Keratinocyte (primary cell): ENCODE results near the gene AOPEP.

Experiments
- CTCF ChIP-seq, 3 experiments: IDR thresholded peaks in 1 of 3; conservative IDR thresholded peaks in 1 of 3; optimal IDR thresholded peaks in 1 of 3; 2 replicates in 2 of 3; 3 replicates in 1 of 3; pipeline versions ENCODE3 to v1.5.1; 2011; ENCODE audit warnings: low read length in 3 of 3, mild to moderate bottlenecking in 3 of 3, moderate library complexity in 2 of 3, control low read depth in 1 of 3, inconsistent platforms in 1 of 3; ENCODE audit not compliant: insufficient read depth in 2 of 3; ENCODE audit errors: extremely low read depth in 1 of 3
- EZH2 ChIP-seq: IDR thresholded peaks from one replicate; pipeline ENCODE4 v1.6.1; 2012; ENCODE audit warnings: inconsistent platforms, mild to moderate bottlenecking, low read length, moderate library complexity

- TF ChIP-seq CTCF (optimal IDR thresholded peaks at IDR 0.05 in 1 of 3, IDR thresholded peaks at IDR 0.05 in 1 of 3, conservative IDR thresholded peaks at IDR 0.05 in 1 of 3; ENCODE audit: extremely low read depth in 1 of 3, insufficient read depth in 2 of 3, low read length in 3 of 3) = no peak
- no peak for TF ChIP-seq EZH2
These were observed 268.7 kb downstream of the AOPEP start for GRCh38 chr9:94995048-94995693.
